ENCODE results near the gene ABCA9. TPM values are rescaled to one million over a fixed set of nuclear protein-coding genes. Genes with fewer than 3 reads are reported as not detected.

ABCA9 gene
- polyA plus RNA-seq, 1 donor from 2014 or later: 0.69 TPM

GRCh38 chr17:69044371-69044770 is 16.4 kb downstream of the ABCA9 start:
- Histone ChIP-seq H3K9ac (ENCODE audit: low read length) (no peak overlapping the region), H3K27ac (ENCODE audit: low read length) (no peak overlapping the region), H3K9me2 (ENCODE audit: insufficient read depth, low read length) (no peaks in the 10 kb centered on the region), H3K9me3 (ENCODE audit: low read length) (no peaks in the 10 kb centered on the region), H3K79me2 (replicated peaks; ENCODE audit: insufficient read depth, low read length) (no peaks in the 10 kb centered on the region), H2AFZ (ENCODE audit: low read depth, low read length) (no peak overlapping the region), H3F3A (ENCODE audit: insufficient read depth, low read length, poor library complexity, severe bottlenecking) (no peaks in the 10 kb centered on the region), H4K20me1 (ENCODE audit: insufficient read depth) (no peaks in the 10 kb centered on the region), H3K4me2 (ENCODE audit: low read length) (no peak overlapping the region), H3K27me3 (ENCODE audit: insufficient read depth, low read depth, low read length) (no peaks in the 10 kb centered on the region), H3K36me3 (ENCODE audit: insufficient read depth, low read length) (no peaks in the 10 kb centered on the region), H3K4me3 (ENCODE audit: low read length) (no peak overlapping the region)
- TF ChIP-seq EZH2 (IDR thresholded peaks at IDR 0.05; ENCODE audit: borderline replicate concordance, insufficient read depth, low read length, poor library complexity, severe bottlenecking) (no peak), TAF1 (IDR thresholded peaks at IDR 0.05; ENCODE audit: low read depth) (no peak)

GRCh38 chr17:69043098-69043734 is 17.5 kb downstream of the ABCA9 start:
- Histone ChIP-seq H3K9ac (ENCODE audit: low read length) (no peak overlapping the region), H3K27me3 (ENCODE audit: insufficient read depth, low read depth, low read length) (no peaks in the 10 kb centered on the region), H3K36me3 (ENCODE audit: insufficient read depth, low read length) (no peaks in the 10 kb centered on the region), H4K20me1 (ENCODE audit: insufficient read depth) (no peaks in the 10 kb centered on the region), H3K4me2 (ENCODE audit: low read length) (no peak overlapping the region), H3K9me2 (ENCODE audit: insufficient read depth, low read length) (no peaks in the 10 kb centered on the region), H3K4me3 (ENCODE audit: low read length) (no peak overlapping the region), H3K27ac (ENCODE audit: low read length) (no peak overlapping the region), H3K79me2 (replicated peaks; ENCODE audit: insufficient read depth, low read length) (no peaks in the 10 kb centered on the region), H2AFZ (ENCODE audit: low read depth, low read length) (no peak overlapping the region), H3F3A (ENCODE audit: insufficient read depth, low read length, poor library complexity, severe bottlenecking) (no peaks in the 10 kb centered on the region), H3K9me3 (ENCODE audit: low read length) (no peaks in the 10 kb centered on the region)
- TF ChIP-seq EZH2 (IDR thresholded peaks at IDR 0.05; ENCODE audit: borderline replicate concordance, insufficient read depth, low read length, poor library complexity, severe bottlenecking) (no peak), REST (IDR thresholded peaks at IDR 0.05; ENCODE audit: borderline replicate concordance) (no peak), SMC3 (conservative IDR thresholded peaks at IDR 0.05; ENCODE audit: poor library complexity) (no peak), RAD21 (conservative IDR thresholded peaks at IDR 0.05) (no peak), EP300 (conservative IDR thresholded peaks at IDR 0.05; ENCODE audit: poor library complexity, severe bottlenecking) (no peak), MXI1 (conservative IDR thresholded peaks at IDR 0.05; ENCODE audit: poor library complexity, severe bottlenecking) (no peak), TAF1 (IDR thresholded peaks at IDR 0.05; ENCODE audit: low read depth) (no peak), POLR2AphosphoS5 (IDR thresholded peaks at IDR 0.05) (no peak), CTCF (IDR thresholded peaks at IDR 0.05; ENCODE audit: poor library complexity, severe bottlenecking) (no peak)

Measured in neural cell (in vitro differentiated cells).